ENCODE data around the gene NR2F6.

NR2F6 gene

DNA sequence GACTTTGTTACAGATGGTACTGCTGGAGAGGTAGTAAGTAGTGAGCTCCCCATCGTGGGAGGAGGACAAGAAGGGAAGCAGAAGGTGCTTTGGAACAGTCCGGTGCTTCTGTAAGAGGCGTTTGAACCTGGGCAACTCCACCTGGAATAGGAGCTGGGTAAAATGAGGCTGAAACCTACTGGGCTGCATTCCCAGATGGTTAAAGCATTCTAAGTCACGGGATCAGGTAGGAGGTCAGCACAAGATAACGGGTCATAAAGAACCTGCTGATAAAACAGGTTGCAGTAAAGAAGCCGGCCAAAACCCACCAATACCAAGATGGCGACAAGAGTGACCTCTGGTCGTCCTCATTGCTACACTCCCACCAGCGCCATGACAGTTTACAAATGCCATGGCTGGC lies 41.0 kb upstream of the NR2F6 start:
- DNase-seq (ENCODE audit: low read depth): no peak
- TF ChIP-seq, protein P1, sequence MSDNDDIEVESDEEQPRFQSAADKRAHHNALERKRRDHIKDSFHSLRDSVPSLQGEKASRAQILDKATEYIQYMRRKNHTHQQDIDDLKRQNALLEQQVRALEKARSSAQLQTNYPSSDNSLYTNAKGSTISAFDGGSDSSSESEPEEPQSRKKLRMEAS (IDR thresholded peaks at IDR 0.05; ENCODE audit: low read depth, low read length): no peak
- TF ChIP-seq MYC (IDR thresholded peaks at IDR 0.05; ENCODE audit: low read depth, low read length): no peak
- TF ChIP-seq, protein P2, sequence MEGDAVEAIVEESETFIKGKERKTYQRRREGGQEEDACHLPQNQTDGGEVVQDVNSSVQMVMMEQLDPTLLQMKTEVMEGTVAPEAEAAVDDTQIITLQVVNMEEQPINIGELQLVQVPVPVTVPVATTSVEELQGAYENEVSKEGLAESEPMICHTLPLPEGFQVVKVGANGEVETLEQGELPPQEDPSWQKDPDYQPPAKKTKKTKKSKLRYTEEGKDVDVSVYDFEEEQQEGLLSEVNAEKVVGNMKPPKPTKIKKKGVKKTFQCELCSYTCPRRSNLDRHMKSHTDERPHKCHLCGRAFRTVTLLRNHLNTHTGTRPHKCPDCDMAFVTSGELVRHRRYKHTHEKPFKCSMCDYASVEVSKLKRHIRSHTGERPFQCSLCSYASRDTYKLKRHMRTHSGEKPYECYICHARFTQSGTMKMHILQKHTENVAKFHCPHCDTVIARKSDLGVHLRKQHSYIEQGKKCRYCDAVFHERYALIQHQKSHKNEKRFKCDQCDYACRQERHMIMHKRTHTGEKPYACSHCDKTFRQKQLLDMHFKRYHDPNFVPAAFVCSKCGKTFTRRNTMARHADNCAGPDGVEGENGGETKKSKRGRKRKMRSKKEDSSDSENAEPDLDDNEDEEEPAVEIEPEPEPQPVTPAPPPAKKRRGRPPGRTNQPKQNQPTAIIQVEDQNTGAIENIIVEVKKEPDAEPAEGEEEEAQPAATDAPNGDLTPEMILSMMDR (IDR thresholded peaks at IDR 0.05; ENCODE audit: low read depth, low read length): no peak
- TF ChIP-seq POLR2A (IDR thresholded peaks at IDR 0.05; ENCODE audit: extremely low read depth, insufficient read length): no peak
- no peak overlapping the region for H3K4me3 ChIP-seq (ENCODE audit: low read depth, low read length)

DNA sequence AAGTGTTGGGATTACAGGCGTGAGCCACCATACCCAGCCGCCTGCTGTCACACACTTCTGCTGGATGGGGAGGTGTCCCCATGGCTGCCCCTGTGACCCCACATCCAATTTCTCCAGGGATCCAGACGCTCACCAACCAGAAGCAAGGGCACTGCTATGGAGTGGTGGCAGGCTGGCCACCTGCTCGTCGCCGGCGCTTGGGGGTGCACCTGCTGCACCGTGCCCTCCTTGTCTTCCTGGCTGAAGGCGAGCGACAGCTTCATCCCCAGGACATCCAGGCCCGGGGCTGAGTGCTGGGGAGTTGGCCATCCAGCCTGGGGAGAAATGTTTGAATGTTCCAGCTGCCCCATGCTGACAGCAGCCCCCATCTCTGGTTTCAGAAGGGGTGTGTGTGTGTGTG lies 40.5 kb upstream of the NR2F6 start:
- no peak overlapping the region for H3K4me3 ChIP-seq (ENCODE audit: low read depth, low read length)
- TF ChIP-seq, protein P2 (IDR thresholded peaks at IDR 0.05; ENCODE audit: low read depth, low read length): no peak
- TF ChIP-seq, protein P1 (IDR thresholded peaks at IDR 0.05; ENCODE audit: low read depth, low read length): no peak
- TF ChIP-seq MYC (IDR thresholded peaks at IDR 0.05; ENCODE audit: low read depth, low read length) (no peak), POLR2A (IDR thresholded peaks at IDR 0.05; ENCODE audit: extremely low read depth, insufficient read length) (no peak)
- no peak for DNase-seq (ENCODE audit: low read depth)

DNA sequence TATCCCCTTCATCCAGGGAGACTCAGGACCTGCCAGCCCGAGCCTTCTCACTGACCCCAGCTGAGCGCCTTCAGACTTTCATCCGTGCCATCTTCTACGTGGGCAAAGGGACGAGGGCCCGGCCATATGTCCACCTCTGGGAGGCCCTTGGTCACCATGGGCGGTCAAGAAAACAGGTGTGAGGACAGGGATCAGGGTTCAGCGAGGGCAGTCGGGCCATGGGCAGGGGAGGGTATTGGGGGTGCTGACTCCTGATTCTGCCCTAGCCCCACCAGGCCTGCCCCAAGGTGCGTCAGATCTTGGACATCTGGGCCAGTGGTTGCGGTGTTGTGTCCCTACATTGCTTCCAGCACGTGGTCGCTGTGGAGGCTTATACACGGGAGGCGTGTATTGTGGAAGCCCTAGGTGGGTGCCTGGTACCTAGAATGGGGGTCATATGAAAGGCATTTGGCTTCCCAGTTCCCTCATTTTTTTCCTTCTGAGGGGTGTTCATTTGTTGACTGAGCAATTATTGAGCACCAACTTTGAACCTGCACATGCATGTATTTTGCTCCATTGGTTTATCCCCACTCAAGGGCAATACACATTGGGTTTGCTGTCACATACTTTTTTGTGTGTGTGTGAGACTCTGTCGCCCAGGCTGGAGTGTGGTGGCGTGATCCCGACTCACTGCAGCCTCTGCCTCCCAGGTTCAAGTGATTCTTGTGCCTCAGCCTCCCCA lies 39.9 kb upstream of the NR2F6 start:
- DNase-seq (ENCODE audit: low read depth): no peak
- TF ChIP-seq, protein P2 (IDR thresholded peaks at IDR 0.05; ENCODE audit: low read depth, low read length): no peak
- no peak for TF ChIP-seq MYC (IDR thresholded peaks at IDR 0.05; ENCODE audit: low read depth, low read length)
- TF ChIP-seq POLR2A (IDR thresholded peaks at IDR 0.05; ENCODE audit: extremely low read depth, insufficient read length): no peak
- TF ChIP-seq, protein P1 (IDR thresholded peaks at IDR 0.05; ENCODE audit: low read depth, low read length): no peak

DNA sequence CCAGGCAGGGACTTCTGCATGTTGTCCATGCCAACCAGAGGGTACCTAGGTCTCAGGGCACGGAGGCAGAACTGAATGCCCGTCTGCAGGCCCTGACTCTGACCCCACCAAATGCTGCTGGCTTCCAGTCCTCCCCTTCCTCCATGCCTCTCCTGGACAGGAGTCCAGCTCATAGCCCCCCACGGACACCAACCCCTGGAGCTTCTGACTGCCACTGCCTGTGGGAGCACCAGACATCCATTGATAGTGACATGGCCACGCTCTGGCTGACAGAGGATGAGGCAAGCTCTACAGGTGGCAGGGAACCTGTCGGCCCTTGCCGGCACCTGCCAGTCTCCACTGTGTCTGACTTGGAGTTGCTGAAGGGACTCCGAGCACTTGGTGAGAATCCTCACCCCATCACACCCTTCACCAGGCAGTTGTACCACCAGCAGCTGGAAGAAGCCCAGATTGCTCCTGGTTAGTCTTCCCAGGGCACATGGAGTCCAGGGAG lies 37.8 kb upstream of the NR2F6 start:
- H3K4me3 ChIP-seq (ENCODE audit: low read depth, low read length): no peak overlapping the region
- TF ChIP-seq, protein P1 (IDR thresholded peaks at IDR 0.05; ENCODE audit: low read depth, low read length): no peak
- TF ChIP-seq POLR2A (IDR thresholded peaks at IDR 0.05; ENCODE audit: extremely low read depth, insufficient read length) (no peak), MYC (IDR thresholded peaks at IDR 0.05; ENCODE audit: low read depth, low read length) (no peak)
- TF ChIP-seq, protein P2 (IDR thresholded peaks at IDR 0.05; ENCODE audit: low read depth, low read length): no peak
- DNase-seq (ENCODE audit: low read depth): no peak

More for the DNA sequence above, 39.9 kb upstream of the NR2F6 start:
- H3K4me3 ChIP-seq (ENCODE audit: low read depth, low read length): no peak overlapping the region

DNA sequence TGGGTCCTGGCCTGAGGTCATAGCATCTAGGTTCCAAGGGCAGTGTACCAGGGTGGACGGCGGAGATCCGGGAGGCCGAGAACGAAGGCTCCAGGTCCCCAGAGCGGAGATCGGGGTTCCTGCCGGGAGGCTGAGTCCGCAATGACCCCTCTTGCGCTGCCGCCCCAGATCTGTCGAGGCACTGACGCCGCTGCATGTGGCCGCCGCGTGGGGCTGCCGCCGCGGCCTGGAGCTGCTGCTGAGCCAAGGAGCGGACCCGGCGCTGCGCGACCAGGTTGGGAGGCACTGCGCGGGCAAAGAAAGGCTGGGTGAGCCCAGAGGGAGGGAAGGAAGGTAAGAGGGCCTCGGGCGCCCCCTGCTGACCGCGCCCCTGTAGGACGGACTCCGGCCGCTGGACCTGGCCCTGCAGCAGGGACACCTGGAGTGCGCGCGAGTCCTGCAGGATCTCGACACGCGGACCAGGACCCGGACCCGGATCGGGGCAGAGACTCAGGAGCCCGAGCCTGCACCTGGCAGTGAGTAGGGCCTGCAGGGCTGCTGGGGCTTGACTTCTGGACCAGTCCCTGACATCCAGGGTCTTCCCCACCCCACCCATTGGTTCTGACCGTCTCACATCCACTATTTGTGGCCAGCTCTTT lies 36.9 kb upstream of the NR2F6 start:
- peak overlapping the region; percentile 90 for H3K4me3 ChIP-seq (ENCODE audit: low read depth, low read length)
- TF ChIP-seq, protein P1 (IDR thresholded peaks at IDR 0.05; ENCODE audit: low read depth, low read length): peak; percentile 81
- TF ChIP-seq POLR2A (IDR thresholded peaks at IDR 0.05; ENCODE audit: extremely low read depth, insufficient read length): peak; percentile 48
- TF ChIP-seq MYC (IDR thresholded peaks at IDR 0.05; ENCODE audit: low read depth, low read length): peak; percentile 63; the same call in 1 of the 2 replicates
- TF ChIP-seq, protein P2 (IDR thresholded peaks at IDR 0.05; ENCODE audit: low read depth, low read length): peak; percentile 69
- DNase-seq (ENCODE audit: low read depth): peak; percentile 93

Data from NB4 (cell line).